Measurements from ENCODE around the gene RPTOR.

DNA sequence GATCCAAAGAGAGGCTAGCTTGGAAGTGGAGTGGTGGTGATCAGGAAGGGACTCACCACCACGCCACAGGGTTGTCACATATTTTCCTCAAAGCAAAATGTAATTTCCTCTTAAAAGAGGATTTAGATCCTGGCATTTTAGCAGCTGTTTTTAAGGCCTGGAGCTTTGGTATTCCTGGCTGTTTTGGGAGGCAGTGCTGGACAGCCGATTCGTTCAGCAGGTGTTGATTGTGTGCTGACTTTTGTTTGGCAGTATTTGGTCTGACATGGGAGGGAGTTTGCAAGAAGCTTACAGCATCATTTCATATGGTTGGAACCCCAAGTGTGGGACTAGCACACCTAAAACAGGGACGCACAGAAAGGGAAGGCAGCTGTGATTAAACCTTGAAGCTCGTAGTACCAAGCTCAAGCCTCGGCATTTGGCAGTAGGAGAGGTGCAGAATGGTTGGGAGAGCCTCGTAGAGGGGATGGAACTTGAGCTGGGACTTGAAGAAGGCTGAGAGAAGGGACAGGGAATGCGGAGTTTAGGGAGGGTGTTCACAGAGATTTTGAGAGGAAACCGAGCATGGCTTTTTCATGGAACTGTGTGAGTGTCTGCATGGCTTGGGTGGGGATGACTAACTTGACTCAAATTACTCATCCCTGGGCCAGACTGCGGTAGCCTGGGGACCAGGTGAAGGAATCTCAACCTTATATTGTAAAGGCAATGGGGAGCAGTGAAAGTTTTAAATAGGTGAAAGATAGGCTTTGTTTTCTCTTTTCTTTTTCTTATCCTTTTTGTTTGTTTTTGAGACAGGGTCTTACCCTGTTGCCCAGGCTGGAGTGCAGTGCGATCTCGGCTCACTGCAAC, 52.3 kb downstream of the RPTOR start:
- no peak for TF ChIP-seq CTCF (IDR thresholded peaks at IDR 0.05)
- no peak for TF ChIP-seq POLR2AphosphoS5 (IDR thresholded peaks at IDR 0.05)
- no peak for TF ChIP-seq POLR2A (IDR thresholded peaks at IDR 0.05; ENCODE audit: low read depth)

Data from esophagus muscularis mucosa (tissue), 3 donors.